HepG2 (cell line): ENCODE data around the gene DHH. TPM values are rescaled to one million over a fixed set of nuclear protein-coding genes. Genes with fewer than 3 reads are reported as not detected.

ENCODE experiments used
- AGO2 ChIP-seq: fragments of 200-400 bp; formaldehyde crosslinking; optimal IDR thresholded peaks from 2 replicates; pipeline ENCODE3; 2017; ENCODE audit warnings: mild to moderate bottlenecking, low read depth, low read length, moderate library complexity
- ARID2 ChIP-seq: sonication (generic); formaldehyde crosslinking; IDR thresholded peaks from 2 replicates; pipeline ENCODE4 v1.8.1; 2022; ENCODE audit warnings: mild to moderate bottlenecking, missing genetic modification reagents, borderline replicate concordance
- CBFB ChIP-seq: sonication (generic); formaldehyde crosslinking; IDR thresholded peaks from 2 replicates; pipeline ENCODE4 v1.4.0; 2020; ENCODE audit warnings: missing genetic modification reagents
- GPN1 ChIP-seq: sonication (generic); formaldehyde crosslinking; IDR thresholded peaks from 2 replicates; pipeline ENCODE4 v1.5.1; 2020; ENCODE audit warnings: missing genetic modification reagents, borderline replicate concordance
- RAD21 ChIP-seq: fragments of 450-650 bp; formaldehyde crosslinking; IDR thresholded peaks from 2 replicates; pipeline ENCODE4 v1.5.0; 2020; ENCODE audit warnings: mild to moderate bottlenecking
- RFX1 ChIP-seq: fragments of 450-650 bp; IDR thresholded peaks from 2 replicates; pipeline ENCODE4 v1.6.1; 2017
- SNAI1 ChIP-seq: sonication (generic); formaldehyde crosslinking; IDR thresholded peaks from 2 replicates; pipeline ENCODE4 v1.5.0; 2020; ENCODE audit warnings: mild to moderate bottlenecking, missing genetic modification reagents, borderline replicate concordance
- STAG1 ChIP-seq: sonication (generic); formaldehyde crosslinking; IDR thresholded peaks from 2 replicates; pipeline ENCODE4 v1.4.0; 2020; ENCODE audit warnings: missing genetic modification reagents
- TRIM24 ChIP-seq: sonication (generic); formaldehyde crosslinking; IDR thresholded peaks from 2 replicates; pipeline ENCODE4 v1.8.0; 2022; ENCODE audit warnings: mild to moderate bottlenecking, missing genetic modification reagents
- ZNF205 ChIP-seq: IDR thresholded peaks from 2 replicates; pipeline ENCODE4 v1.6.1; 2018; ENCODE audit warnings: missing biosample characterization, missing genetic modification reagents
- ZNF333 ChIP-seq: sonication (generic); formaldehyde crosslinking; IDR thresholded peaks from 2 replicates; pipeline ENCODE4 v1.4.0; 2020; ENCODE audit warnings: mild to moderate bottlenecking, missing genetic modification reagents, borderline replicate concordance
- ZNF530 ChIP-seq: sonication (generic); formaldehyde crosslinking; IDR thresholded peaks from 2 replicates; pipeline ENCODE4 v1.5.0; 2020; ENCODE audit warnings: low read depth, mild to moderate bottlenecking, missing genetic modification reagents
- ZNF768 ChIP-seq: sonication (generic); formaldehyde crosslinking; IDR thresholded peaks from 2 replicates; pipeline ENCODE4 v1.4.0; 2020; ENCODE audit warnings: missing genetic modification reagents
- ZNF788 ChIP-seq: sonication (generic); formaldehyde crosslinking; IDR thresholded peaks from 2 replicates; pipeline ENCODE4 v1.5.0; 2020; ENCODE audit warnings: mild to moderate bottlenecking, missing genetic modification reagents, borderline replicate concordance
- ZSCAN25 ChIP-seq: sonication (generic); formaldehyde crosslinking; IDR thresholded peaks from 2 replicates; pipeline ENCODE4 v1.8.0; 2022; ENCODE audit warnings: mild to moderate bottlenecking, missing genetic modification reagents
- polyA plus RNA-seq, 8 experiments: library from polyadenylated mRNA; depleted of rRNA in 3 of 8; stranded (reverse) in 7 of 8; unstranded in 1 of 8; fragments of >200 nt; fragmentation: Illumina TruSeq in 4 of 8; extraction: Trizol in 4 of 8; gene quantifications; 2 replicates each; pipeline versions ENCODE4 v1.2.1 to v1.2.3, GENCODE V29; 2011 to 2016; ENCODE audit warnings: low read depth in 4 of 8, missing spikeins in 1 of 8, mixed read lengths in 1 of 8; ENCODE audit not compliant: insufficient read depth in 1 of 8
- total RNA-seq, 5 experiments: library from RNA; depleted of rRNA; stranded (reverse); fragments of >200 nt; fragmentation: Illumina TruSeq; extraction: Trizol; gene quantifications; 2 replicates each; pipeline ENCODE4 v1.2.3, GENCODE V29; 2016; ENCODE audit warnings: low read depth in 1 of 5
- TF ChIP-seq, protein P1 (sequence below): sonication (generic); formaldehyde crosslinking; IDR thresholded peaks from 2 replicates; pipeline ENCODE4 v1.9.0; 2022; ENCODE audit warnings: low read depth, missing genetic modification reagents
- TF ChIP-seq, protein P2 (sequence below): sonication (generic); formaldehyde crosslinking; IDR thresholded peaks from 2 replicates; pipeline ENCODE4 v1.8.1; 2023; ENCODE audit warnings: mild to moderate bottlenecking, missing genetic modification reagents
- TF ChIP-seq, protein P3 (sequence below): sonication (generic); IDR thresholded peaks from 2 replicates; pipeline ENCODE4 v1.6.1; 2016; ENCODE audit warnings: low read depth, borderline replicate concordance
- TF ChIP-seq, protein P4 (sequence below): sonication (generic); formaldehyde crosslinking; IDR thresholded peaks from 2 replicates; pipeline ENCODE4 v1.5.0; 2020; ENCODE audit warnings: mild to moderate bottlenecking, missing genetic modification reagents
- TF ChIP-seq, protein P5 (sequence below): IDR thresholded peaks from 2 replicates; pipeline ENCODE4 v1.4.0; 2020; ENCODE audit warnings: mild to moderate bottlenecking, missing genetic modification reagents

DHH gene
- total and polyA plus RNA-seq, 2 of the 13 experiments (the other 11 are each of a cell fraction or from before 2014, with no cell fraction given): not detected

DNA sequence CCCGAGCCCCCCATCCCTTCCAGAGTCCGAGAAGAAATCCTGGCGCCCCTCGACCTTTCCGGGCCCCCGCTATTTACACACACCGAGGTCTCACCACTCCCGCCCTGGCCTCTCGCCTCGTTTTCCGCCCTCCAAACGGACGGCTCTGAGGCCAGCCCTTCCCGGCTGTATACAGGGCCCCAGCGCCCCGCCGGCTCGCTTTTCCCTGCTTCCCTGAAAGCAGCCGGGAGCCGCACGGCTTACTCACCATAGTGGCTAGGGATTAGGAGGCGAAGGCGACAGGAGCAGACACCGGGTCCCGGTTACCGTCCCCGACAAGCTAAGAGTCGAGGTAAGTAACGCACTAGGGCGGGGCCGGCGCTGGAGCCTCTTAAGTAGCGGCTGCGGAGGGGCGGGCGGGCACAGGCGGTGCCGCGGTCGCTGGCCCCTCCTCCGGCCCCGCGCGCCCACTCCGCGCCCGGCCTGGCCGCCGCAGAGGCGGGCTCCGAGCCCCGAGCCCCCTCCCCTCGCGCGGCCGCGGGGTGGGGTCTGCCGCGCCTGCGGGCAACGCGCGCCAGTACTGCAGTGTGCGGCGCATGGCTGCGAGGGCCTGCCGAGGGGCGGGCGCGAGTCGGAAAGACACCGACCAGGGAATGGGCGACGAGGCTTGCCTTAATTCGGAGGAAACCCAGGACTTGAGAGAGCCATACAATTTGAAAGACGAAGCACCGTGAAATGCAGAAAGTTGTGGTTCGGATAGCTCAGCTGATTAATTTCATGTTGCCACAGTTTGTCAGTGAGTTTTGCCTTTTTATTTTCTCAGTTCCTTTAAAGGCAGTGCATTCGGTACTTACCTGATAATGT, 36.7 kb upstream of the DHH start, which contains the start of gene TUBA1B (continued):
- TF ChIP-seq ZNF530 (CRISPR knock-in tag): no peak
- no peak for TF ChIP-seq ZSCAN25 (CRISPR knock-in tag)
- TF ChIP-seq ARID2 (CRISPR knock-in tag): no peak
- TF ChIP-seq AGO2: peak; percentile 96
- no peak; the same call in 1 of the 2 replicates for TF ChIP-seq SNAI1 (CRISPR knock-in tag)
- TF ChIP-seq RFX1: no peak
- TF ChIP-seq, protein P1, sequence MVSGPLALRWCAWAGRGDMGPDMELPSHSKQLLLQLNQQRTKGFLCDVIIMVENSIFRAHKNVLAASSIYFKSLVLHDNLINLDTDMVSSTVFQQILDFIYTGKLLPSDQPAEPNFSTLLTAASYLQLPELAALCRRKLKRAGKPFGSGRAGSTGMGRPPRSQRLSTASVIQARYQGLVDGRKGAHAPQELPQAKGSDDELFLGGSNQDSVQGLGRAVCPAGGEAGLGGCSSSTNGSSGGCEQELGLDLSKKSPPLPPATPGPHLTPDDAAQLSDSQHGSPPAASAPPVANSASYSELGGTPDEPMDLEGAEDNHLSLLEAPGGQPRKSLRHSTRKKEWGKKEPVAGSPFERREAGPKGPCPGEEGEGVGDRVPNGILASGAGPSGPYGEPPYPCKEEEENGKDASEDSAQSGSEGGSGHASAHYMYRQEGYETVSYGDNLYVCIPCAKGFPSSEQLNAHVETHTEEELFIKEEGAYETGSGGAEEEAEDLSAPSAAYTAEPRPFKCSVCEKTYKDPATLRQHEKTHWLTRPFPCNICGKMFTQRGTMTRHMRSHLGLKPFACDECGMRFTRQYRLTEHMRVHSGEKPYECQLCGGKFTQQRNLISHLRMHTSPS (CRISPR knock-in tag): 0 out of 2 replicates have a peak, but pooled peaks have one; percentile 8
- TF ChIP-seq RAD21 (CRISPR knock-in tag): no peak
- TF ChIP-seq ZNF333 (CRISPR knock-in tag): 0 out of 2 replicates have a peak, but pooled peaks have one; percentile 54
- peak; percentile 41 for TF ChIP-seq ZNF768 (CRISPR knock-in tag)
- TF ChIP-seq TRIM24 (CRISPR knock-in tag): no peak
- TF ChIP-seq, protein P2, sequence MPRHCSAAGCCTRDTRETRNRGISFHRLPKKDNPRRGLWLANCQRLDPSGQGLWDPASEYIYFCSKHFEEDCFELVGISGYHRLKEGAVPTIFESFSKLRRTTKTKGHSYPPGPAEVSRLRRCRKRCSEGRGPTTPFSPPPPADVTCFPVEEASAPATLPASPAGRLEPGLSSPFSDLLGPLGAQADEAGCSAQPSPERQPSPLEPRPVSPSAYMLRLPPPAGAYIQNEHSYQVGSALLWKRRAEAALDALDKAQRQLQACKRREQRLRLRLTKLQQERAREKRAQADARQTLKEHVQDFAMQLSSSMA (CRISPR knock-in tag): 0 out of 2 replicates have a peak, but pooled peaks have one; percentile 5
- TF ChIP-seq ZNF205 (CRISPR knock-in tag): no peak
- TF ChIP-seq, protein P3, sequence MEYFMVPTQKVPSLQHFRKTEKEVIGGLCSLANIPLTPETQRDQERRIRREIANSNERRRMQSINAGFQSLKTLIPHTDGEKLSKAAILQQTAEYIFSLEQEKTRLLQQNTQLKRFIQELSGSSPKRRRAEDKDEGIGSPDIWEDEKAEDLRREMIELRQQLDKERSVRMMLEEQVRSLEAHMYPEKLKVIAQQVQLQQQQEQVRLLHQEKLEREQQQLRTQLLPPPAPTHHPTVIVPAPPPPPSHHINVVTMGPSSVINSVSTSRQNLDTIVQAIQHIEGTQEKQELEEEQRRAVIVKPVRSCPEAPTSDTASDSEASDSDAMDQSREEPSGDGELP: no peak
- TF ChIP-seq, protein P4, sequence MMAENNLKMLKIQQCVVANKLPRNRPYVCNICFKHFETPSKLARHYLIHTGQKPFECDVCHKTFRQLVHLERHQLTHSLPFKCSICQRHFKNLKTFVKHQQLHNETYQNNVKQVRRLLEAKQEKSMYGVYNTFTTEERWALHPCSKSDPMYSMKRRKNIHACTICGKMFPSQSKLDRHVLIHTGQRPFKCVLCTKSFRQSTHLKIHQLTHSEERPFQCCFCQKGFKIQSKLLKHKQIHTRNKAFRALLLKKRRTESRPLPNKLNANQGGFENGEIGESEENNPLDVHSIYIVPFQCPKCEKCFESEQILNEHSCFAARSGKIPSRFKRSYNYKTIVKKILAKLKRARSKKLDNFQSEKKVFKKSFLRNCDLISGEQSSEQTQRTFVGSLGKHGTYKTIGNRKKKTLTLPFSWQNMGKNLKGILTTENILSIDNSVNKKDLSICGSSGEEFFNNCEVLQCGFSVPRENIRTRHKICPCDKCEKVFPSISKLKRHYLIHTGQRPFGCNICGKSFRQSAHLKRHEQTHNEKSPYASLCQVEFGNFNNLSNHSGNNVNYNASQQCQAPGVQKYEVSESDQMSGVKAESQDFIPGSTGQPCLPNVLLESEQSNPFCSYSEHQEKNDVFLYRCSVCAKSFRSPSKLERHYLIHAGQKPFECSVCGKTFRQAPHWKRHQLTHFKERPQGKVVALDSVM (CRISPR knock-in tag): no peak
- TF ChIP-seq, protein P5, sequence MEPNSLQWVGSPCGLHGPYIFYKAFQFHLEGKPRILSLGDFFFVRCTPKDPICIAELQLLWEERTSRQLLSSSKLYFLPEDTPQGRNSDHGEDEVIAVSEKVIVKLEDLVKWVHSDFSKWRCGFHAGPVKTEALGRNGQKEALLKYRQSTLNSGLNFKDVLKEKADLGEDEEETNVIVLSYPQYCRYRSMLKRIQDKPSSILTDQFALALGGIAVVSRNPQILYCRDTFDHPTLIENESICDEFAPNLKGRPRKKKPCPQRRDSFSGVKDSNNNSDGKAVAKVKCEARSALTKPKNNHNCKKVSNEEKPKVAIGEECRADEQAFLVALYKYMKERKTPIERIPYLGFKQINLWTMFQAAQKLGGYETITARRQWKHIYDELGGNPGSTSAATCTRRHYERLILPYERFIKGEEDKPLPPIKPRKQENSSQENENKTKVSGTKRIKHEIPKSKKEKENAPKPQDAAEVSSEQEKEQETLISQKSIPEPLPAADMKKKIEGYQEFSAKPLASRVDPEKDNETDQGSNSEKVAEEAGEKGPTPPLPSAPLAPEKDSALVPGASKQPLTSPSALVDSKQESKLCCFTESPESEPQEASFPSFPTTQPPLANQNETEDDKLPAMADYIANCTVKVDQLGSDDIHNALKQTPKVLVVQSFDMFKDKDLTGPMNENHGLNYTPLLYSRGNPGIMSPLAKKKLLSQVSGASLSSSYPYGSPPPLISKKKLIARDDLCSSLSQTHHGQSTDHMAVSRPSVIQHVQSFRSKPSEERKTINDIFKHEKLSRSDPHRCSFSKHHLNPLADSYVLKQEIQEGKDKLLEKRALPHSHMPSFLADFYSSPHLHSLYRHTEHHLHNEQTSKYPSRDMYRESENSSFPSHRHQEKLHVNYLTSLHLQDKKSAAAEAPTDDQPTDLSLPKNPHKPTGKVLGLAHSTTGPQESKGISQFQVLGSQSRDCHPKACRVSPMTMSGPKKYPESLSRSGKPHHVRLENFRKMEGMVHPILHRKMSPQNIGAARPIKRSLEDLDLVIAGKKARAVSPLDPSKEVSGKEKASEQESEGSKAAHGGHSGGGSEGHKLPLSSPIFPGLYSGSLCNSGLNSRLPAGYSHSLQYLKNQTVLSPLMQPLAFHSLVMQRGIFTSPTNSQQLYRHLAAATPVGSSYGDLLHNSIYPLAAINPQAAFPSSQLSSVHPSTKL (CRISPR knock-in tag): no peak
- peak; percentile 84 for TF ChIP-seq ZNF788 (CRISPR knock-in tag)
- no peak for TF ChIP-seq STAG1 (CRISPR knock-in tag)
- no peak for TF ChIP-seq GPN1 (CRISPR knock-in tag)
- 0 out of 2 replicates have a peak, but pooled peaks have one; percentile 57 for TF ChIP-seq CBFB
